BE2C (cell line): ENCODE results near the gene S100A7.
"Not testable (repeated sequence)": the region's sequence is repeated elsewhere in the genome, so short reads cannot be mapped to it uniquely, and the experiment has no call there.

Experiments
- DNase-seq: peaks from one replicate; pipeline ENCODE4 v3.0.0-alpha.2; 2020
- H3K27me3 ChIP-seq: fragments of 250-450 bp; sonication (Bioruptor Pico); 2 replicates; pipeline ENCODE4 v1.5.1; 2020; ENCODE audit warnings: mild to moderate bottlenecking
- H3K36me3 ChIP-seq: fragments of 250-450 bp; sonication (Bioruptor Pico); 2 replicates; pipeline ENCODE4 v1.5.1; 2020; ENCODE audit warnings: mild to moderate bottlenecking
- H3K4me1 ChIP-seq: fragments of 250-450 bp; sonication (Bioruptor Pico); 2 replicates; pipeline ENCODE4 v1.5.1; 2020
- H3K4me3 ChIP-seq: 2 replicates; pipeline ENCODE4 v1.5.1; 2011; ENCODE audit warnings: low read depth, low read length
- H3K9me3 ChIP-seq: fragments of 250-450 bp; sonication (Bioruptor Pico); 2 replicates; pipeline ENCODE4 v1.5.1; 2020
- TF ChIP-seq, protein P1 (sequence below): IDR thresholded peaks from 2 replicates; pipeline ENCODE4 v1.5.1; 2012; ENCODE audit warnings: mild to moderate bottlenecking, low read depth, low read length

The S100A7 gene

GRCh38 chr1:153428791-153429190, 31.7 kb downstream of the S100A7 start:
- H3K4me1 ChIP-seq, result no peaks in the 10 kb centered on the region
- H3K4me3 ChIP-seq, result no peak overlapping the region
- H3K36me3 ChIP-seq, result no peaks in the 10 kb centered on the region
- H3K27me3 ChIP-seq, result peaks cover 12% of the 10 kb centered on the region
- TF ChIP-seq, protein P1, sequence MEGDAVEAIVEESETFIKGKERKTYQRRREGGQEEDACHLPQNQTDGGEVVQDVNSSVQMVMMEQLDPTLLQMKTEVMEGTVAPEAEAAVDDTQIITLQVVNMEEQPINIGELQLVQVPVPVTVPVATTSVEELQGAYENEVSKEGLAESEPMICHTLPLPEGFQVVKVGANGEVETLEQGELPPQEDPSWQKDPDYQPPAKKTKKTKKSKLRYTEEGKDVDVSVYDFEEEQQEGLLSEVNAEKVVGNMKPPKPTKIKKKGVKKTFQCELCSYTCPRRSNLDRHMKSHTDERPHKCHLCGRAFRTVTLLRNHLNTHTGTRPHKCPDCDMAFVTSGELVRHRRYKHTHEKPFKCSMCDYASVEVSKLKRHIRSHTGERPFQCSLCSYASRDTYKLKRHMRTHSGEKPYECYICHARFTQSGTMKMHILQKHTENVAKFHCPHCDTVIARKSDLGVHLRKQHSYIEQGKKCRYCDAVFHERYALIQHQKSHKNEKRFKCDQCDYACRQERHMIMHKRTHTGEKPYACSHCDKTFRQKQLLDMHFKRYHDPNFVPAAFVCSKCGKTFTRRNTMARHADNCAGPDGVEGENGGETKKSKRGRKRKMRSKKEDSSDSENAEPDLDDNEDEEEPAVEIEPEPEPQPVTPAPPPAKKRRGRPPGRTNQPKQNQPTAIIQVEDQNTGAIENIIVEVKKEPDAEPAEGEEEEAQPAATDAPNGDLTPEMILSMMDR, result no peak; the same call in 1 of the 2 replicates
- DNase-seq, result no peak
- no peaks in the 10 kb centered on the region for H3K9me3 ChIP-seq

- DNase-seq, result no peak
- TF ChIP-seq, protein P1, result no peak
- Histone ChIP-seq H3K27me3 (peaks cover 13% of the 10 kb centered on the region), H3K4me1 (no peaks in the 10 kb centered on the region), H3K4me3 (no peak overlapping the region), H3K36me3 (no peaks in the 10 kb centered on the region), H3K9me3 (no peaks in the 10 kb centered on the region)
Observed at GRCh38 chr1:153428073-153428638, 32.3 kb downstream of the S100A7 start.

- H3K27me3 ChIP-seq, result peaks cover 13% of the 10 kb centered on the region
- TF ChIP-seq, protein P1, result no peak
Observed at GRCh38 chr1:153426809-153427208, 33.6 kb downstream of the S100A7 start.

DNA sequence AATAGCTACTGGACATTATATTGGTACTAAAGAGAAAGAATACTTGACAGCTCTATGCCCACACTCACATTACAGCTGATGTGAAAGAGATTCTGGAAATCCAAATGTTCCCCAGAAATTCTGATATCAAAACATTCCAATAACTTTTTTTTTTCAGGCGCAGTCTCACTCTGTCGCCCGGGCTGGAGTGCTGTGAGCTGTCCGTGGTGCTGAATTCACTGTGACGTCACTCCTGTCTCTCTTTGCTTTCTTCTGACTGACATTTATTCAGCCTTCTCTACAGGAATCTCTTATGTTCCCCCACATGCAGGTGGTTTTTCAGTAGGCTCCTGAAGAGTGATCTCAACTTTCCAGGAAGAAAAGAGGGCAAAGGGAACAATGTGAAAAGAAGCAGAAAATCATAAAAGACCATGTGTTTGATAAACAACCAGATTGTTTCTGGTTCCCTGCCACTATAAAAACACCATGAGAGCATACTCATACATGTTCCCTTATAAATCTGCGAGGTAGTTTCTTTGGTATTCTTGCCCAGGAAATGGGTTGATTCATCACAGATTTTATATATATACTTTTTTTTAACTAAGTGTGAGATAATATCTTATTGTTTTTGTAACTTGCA, 37.9 kb downstream of the S100A7 start:
- Histone ChIP-seq H3K4me3 (no peak overlapping the region), H3K4me1 (no peaks in the 10 kb centered on the region), H3K36me3 (no peaks in the 10 kb centered on the region), H3K27me3 (peaks cover 8% of the 10 kb centered on the region), H3K9me3 (no peaks in the 10 kb centered on the region)
- TF ChIP-seq, protein P1, result no peak
- no peak for DNase-seq

More at GRCh38 chr1:153426809-153427208, 33.6 kb downstream of the S100A7 start:
- no peaks in the 10 kb centered on the region for H3K9me3 ChIP-seq
- H3K4me1 ChIP-seq, result no peaks in the 10 kb centered on the region
- H3K36me3 ChIP-seq, result no peaks in the 10 kb centered on the region
- DNase-seq, result no peak
- no peak overlapping the region for H3K4me3 ChIP-seq

DNA sequence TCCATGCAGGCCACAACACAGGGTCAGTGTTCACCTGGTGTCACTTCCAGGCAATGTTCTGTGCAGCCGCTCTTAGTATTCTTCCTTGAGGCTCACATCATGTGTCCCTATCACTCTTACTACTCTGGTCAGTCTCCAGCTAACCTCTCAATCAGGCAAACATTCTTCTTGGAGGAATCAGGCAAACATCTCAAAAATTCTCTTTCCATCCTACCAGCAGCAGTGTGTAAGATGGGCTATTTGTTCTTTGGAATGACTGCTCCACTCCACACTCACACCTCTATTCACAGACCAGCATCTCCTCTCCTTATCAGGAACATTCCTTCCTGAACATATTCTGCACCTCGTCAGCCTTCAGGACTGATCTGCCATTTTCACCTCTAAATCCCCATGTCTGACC, 40.1 kb downstream of the S100A7 start:
- Histone ChIP-seq H3K4me3 (no peak overlapping the region), H3K27me3 (peaks cover 5% of the 10 kb centered on the region), H3K36me3 (no peaks in the 10 kb centered on the region), H3K4me1 (no peaks in the 10 kb centered on the region), H3K9me3 (no peaks in the 10 kb centered on the region)
- TF ChIP-seq, protein P1, result no peak
- no peak for DNase-seq

DNA sequence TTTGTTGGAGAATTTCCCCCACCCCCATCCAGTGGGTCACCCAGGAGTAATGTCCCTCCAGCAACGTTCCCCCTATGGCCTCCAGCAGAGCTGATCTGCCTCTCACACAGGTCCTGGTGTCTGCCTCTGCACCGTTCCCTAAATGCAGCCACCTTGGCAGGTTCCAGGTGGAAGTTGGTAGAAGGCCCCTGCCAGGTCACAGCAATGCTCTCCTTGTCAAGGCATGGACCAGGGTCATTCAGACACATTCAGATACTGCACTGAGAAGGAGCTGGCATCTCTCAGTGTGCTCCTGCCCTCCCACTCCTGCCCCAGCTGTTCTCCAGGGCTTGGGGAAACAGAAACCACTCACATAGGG, 41.0 kb downstream of the S100A7 start:
- H3K4me3 ChIP-seq, H3K36me3 ChIP-seq, DNase-seq, H3K9me3 ChIP-seq, H3K27me3 ChIP-seq, H3K4me1 ChIP-seq: not testable (repeated sequence)

- not testable (repeated sequence) for H3K4me3 ChIP-seq, DNase-seq, H3K4me1 ChIP-seq, H3K9me3 ChIP-seq, H3K27me3 ChIP-seq, H3K36me3 ChIP-seq
Observed at GRCh38 chr1:153418758-153419435, 41.6 kb downstream of the S100A7 start.
